Urothelium cell line (cell line): ENCODE data around the gene SH2D5.
"Not testable (repeated sequence)": the region's sequence is repeated elsewhere in the genome, so short reads cannot be mapped to it uniquely, and the experiment has no call there.

Source experiments
- DNase-seq: peaks from one replicate; pipeline ENCODE4 v3.0.0; 2011; ENCODE audit warnings: low spot score, mixed read lengths
- FAIRE-seq: peaks from 2 replicates; lab custom pipeline; 2011; peaks lifted over from hg19 to GRCh38; lab: Jason Lieb, UNC

The SH2D5 gene

GRCh38 chr1:20729155-20729931, 3.2 kb downstream of the SH2D5 start:
- no peak for FAIRE-seq
- no peak for DNase-seq

- FAIRE-seq: no peak
- DNase-seq: no peak
These were observed 3.9 kb downstream of the SH2D5 start for GRCh38 chr1:20728371-20729154.

- FAIRE-seq (no peak), DNase-seq (no peak)
These were observed 4.7 kb downstream of the SH2D5 start for GRCh38 chr1:20727746-20728316.

GRCh38 chr1:20726932-20727745, 5.4 kb downstream of the SH2D5 start:
- DNase-seq (no peak), FAIRE-seq (no peak)

- DNase-seq: no peak
- peak; percentile 32 for FAIRE-seq
These were observed 6.2 kb downstream of the SH2D5 start for GRCh38 chr1:20726118-20726911.

GRCh38 chr1:20725189-20726117, 7.0 kb downstream of the SH2D5 start:
- DNase-seq (no peak), FAIRE-seq (peak; percentile 35)

- DNase-seq (no peak), FAIRE-seq (no peak)
These were observed 7.9 kb downstream of the SH2D5 start for GRCh38 chr1:20724364-20725188.

GRCh38 chr1:20723537-20724363, 8.8 kb downstream of the SH2D5 start:
- no peak for FAIRE-seq
- DNase-seq: no peak

GRCh38 chr1:20723159-20723536, 9.4 kb downstream of the SH2D5 start:
- FAIRE-seq (no peak), DNase-seq (no peak)

GRCh38 chr1:20721117-20722061, 11.1 kb downstream of the SH2D5 start:
- DNase-seq (no peak), FAIRE-seq (no peak)

- FAIRE-seq: no peak
These were observed 11.8 kb downstream of the SH2D5 start for GRCh38 chr1:20720631-20721091.

GRCh38 chr1:20719871-20720620, 12.5 kb downstream of the SH2D5 start:
- FAIRE-seq (no peak), DNase-seq (no peak)

More at GRCh38 chr1:20720631-20721091, 11.8 kb downstream of the SH2D5 start:
- DNase-seq: no peak

- FAIRE-seq: no peak
- no peak for DNase-seq
These were observed 13.2 kb downstream of the SH2D5 start for GRCh38 chr1:20719261-20719660.

- FAIRE-seq: not testable (repeated sequence)
These were observed 14.1 kb downstream of the SH2D5 start for GRCh38 chr1:20718343-20718882.

More at GRCh38 chr1:20718343-20718882, 14.1 kb downstream of the SH2D5 start:
- DNase-seq: not testable (repeated sequence)
